K562 (cell line): ENCODE measurements around the gene ZBTB46. TPM values are rescaled to one million over a fixed set of nuclear protein-coding genes. Genes with fewer than 3 reads are reported as not detected.

Experiments
- ARID1B ChIP-seq: fragments of 450-650 bp; IDR thresholded peaks from 2 replicates; pipeline ENCODE4 v1.6.1; 2016; ENCODE audit warnings: antibody characterized with exemption, mild to moderate bottlenecking, inconsistent platforms
- CHD1 ChIP-seq: fragments of 200-600 bp; sonication (generic); IDR thresholded peaks from one replicate; pipeline ENCODE4 v1.6.1; 2012; ENCODE audit warnings: mild to moderate bottlenecking, moderate library complexity, low read length, inconsistent platforms
- CTCFL ChIP-seq: IDR thresholded peaks from 2 replicates; pipeline ENCODE4 v1.6.1; 2011; ENCODE audit warnings: borderline replicate concordance, low read depth, mild to moderate bottlenecking, moderate library complexity, low read length; ENCODE audit not compliant: insufficient read depth, poor library complexity, severe bottlenecking
- FOXA3 ChIP-seq, 2 experiments: fragments of 450-650 bp in 1 of 2; sonication (generic) in 1 of 2; formaldehyde crosslinking; IDR thresholded peaks in 1 of 2; conservative IDR thresholded peaks in 1 of 2; 2 replicates each; pipeline versions ENCODE4 v1.4.0 to v1.8.0; 2020 to 2022; ENCODE audit warnings: mild to moderate bottlenecking in 2 of 2, missing genetic modification reagents in 1 of 2
- MBD2 ChIP-seq: sonication (generic); IDR thresholded peaks from 2 replicates; pipeline ENCODE4 v1.6.1; 2016; ENCODE audit warnings: low read depth, borderline replicate concordance
- NR2C1 ChIP-seq, 2 experiments: fragments of 450-650 bp; IDR thresholded peaks; 2 replicates each; pipeline ENCODE4 v1.6.1; 2017; ENCODE audit warnings: mild to moderate bottlenecking in 2 of 2, antibody characterized with exemption in 1 of 2, inconsistent platforms in 1 of 2, missing compliant biosample characterization in 1 of 2, missing genetic modification characterization in 1 of 2
- NRF1 ChIP-seq, 2 experiments: fragments of 450-650 bp; IDR thresholded peaks in 1 of 2; conservative IDR thresholded peaks in 1 of 2; 2 replicates each; pipeline ENCODE4 v1.6.1; 2014; ENCODE audit warnings: mild to moderate bottlenecking in 2 of 2
- PHB ChIP-seq: fragments of 250-450 bp; sonication (Bioruptor Pico); IDR thresholded peaks from 2 replicates; pipeline ENCODE4 v1.5.0; 2021
- PML ChIP-seq: IDR thresholded peaks from 2 replicates; pipeline ENCODE4 v1.6.1; 2012; ENCODE audit warnings: low read length, inconsistent platforms
- POLR2G ChIP-seq: fragments of 200-400 bp; formaldehyde crosslinking; IDR thresholded peaks from 2 replicates; pipeline ENCODE4 v1.6.1; 2017; ENCODE audit warnings: low read depth, mild to moderate bottlenecking, antibody characterized with exemption, low read length, moderate library complexity
- TAF1 ChIP-seq: IDR thresholded peaks from 2 replicates; pipeline ENCODE4 v1.6.1; 2011; ENCODE audit warnings: mild to moderate bottlenecking, low read length, moderate library complexity; ENCODE audit not compliant: insufficient read depth, control insufficient read depth, severe bottlenecking; ENCODE audit errors: extremely low read depth
- TFAP4 ChIP-seq: sonication (generic); formaldehyde crosslinking; IDR thresholded peaks from 2 replicates; pipeline ENCODE4 v1.8.0; 2022; ENCODE audit warnings: missing genetic modification reagents, mild to moderate bottlenecking, moderate library complexity, borderline replicate concordance
- ZFPM2 ChIP-seq: fragments of 250-450 bp; sonication (Bioruptor Pico); IDR thresholded peaks from 2 replicates; pipeline ENCODE4 v1.5.1; 2022; ENCODE audit warnings: mild to moderate bottlenecking
- ZFX ChIP-seq: sonication (generic); formaldehyde crosslinking; IDR thresholded peaks from 2 replicates; pipeline ENCODE4 v1.8.0; 2022; ENCODE audit warnings: mild to moderate bottlenecking, missing genetic modification reagents, moderate library complexity
- ZNF174 ChIP-seq: fragments of 250-450 bp; sonication (Bioruptor Pico); IDR thresholded peaks from 2 replicates; pipeline ENCODE4 v1.4.0; 2020; ENCODE audit warnings: mild to moderate bottlenecking
- ZNF408 ChIP-seq: fragments of 250-450 bp; sonication (Bioruptor Pico); IDR thresholded peaks from 2 replicates; pipeline ENCODE4 v1.4.0; 2020; ENCODE audit warnings: low read depth, mild to moderate bottlenecking, moderate library complexity
- ZNF696 ChIP-seq: fragments of 250-450 bp; sonication (Bioruptor Pico); conservative IDR thresholded peaks from 2 replicates; pipeline ENCODE4 v1.4.0; 2020; ENCODE audit warnings: mild to moderate bottlenecking, moderate library complexity
- ZZZ3 ChIP-seq: fragments of 450-650 bp; IDR thresholded peaks from 2 replicates; pipeline ENCODE4 v1.6.1; 2016; ENCODE audit warnings: antibody characterized with exemption, mild to moderate bottlenecking, moderate library complexity
- polyA plus RNA-seq, 8 experiments: library from polyadenylated mRNA; depleted of rRNA in 4 of 8; stranded (reverse) in 5 of 8; unstranded in 3 of 8; fragments of >200 nt; fragmentation: Nextera tagmentation in 2 of 8; fragmentation: Illumina TruSeq in 1 of 8; extraction: Ambion mirVana in 2 of 8; extraction: Trizol in 1 of 8; gene quantifications; 2 replicates each; pipeline versions ENCODE4 v1.2.1 to v1.2.3, GENCODE V29; 2011 to 2014; ENCODE audit warnings: inconsistent platforms in 1 of 8, missing spikeins in 1 of 8
- total RNA-seq, 7 experiments: library from RNA; depleted of rRNA in 6 of 7; stranded (reverse); fragments of >200 nt in 6 of 7; fragmentation: Illumina TruSeq in 2 of 7; extraction: Trizol in 2 of 7; gene quantifications; 2 replicates each; pipeline versions ENCODE4 v1.2.1 to v1.2.3, GENCODE V29; 2011 to 2021; ENCODE audit warnings: low replicate concordance in 1 of 7
- TF ChIP-seq, protein P1 (sequence below): fragments of 250-450 bp; sonication (Bioruptor Pico); IDR thresholded peaks from 2 replicates; pipeline ENCODE4 v1.4.0; 2020; ENCODE audit warnings: mild to moderate bottlenecking, moderate library complexity
- TF ChIP-seq, protein P2 (sequence below): fragments of 450-650 bp; IDR thresholded peaks from 2 replicates; pipeline ENCODE4 v1.6.1; 2016; ENCODE audit warnings: mild to moderate bottlenecking

Gene ZBTB46
- total and polyA plus RNA-seq, 9 of the 15 experiments (the other 6 are each of a cell fraction or from before 2014, with no cell fraction given), result 0.29 to 4.1 (median 1.1) TPM

DNA sequence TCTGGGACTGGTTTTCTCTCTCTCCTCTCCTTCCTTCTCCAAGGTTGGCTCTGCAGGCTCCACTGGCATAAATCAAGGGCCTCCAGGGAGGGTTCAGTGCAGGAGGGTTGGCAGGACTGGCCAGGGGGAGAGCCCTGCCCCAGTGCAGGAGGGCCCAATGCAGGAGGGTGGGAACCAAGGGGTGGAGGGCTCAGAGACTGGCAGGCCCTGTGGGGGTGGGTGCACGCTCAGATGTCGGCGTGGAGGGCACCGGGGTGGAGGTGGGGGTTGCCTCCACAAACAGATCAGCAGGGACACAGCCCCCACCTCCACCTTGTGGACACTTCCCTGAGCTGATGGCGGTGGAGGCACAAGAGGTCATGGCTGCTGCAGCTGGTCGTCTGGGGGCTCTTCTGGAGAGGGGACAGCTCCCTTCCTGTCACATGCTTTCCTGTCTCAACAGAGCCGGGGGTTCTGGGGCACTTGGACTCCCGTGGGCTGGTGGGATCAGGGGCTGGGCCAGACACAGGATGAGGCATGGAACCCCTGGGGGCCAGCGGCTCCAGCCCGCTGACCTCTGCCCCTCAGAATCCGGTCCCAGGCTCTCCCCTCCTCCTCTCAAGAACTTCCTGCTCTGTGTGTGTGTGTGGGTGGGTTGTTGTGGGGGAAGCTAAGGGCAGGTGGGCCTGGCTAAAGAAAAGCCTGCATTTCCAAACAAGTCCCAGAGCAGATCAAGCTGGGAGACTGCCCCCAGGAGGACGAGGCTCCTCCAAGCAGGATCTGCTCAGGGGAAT is 27.5 kb upstream of the ZBTB46 start (continued):
- TF ChIP-seq ZNF696 (CRISPR knock-in tag) (no peak), NRF1 (conservative IDR thresholded peaks at IDR 0.05 in 1 of 2, IDR thresholded peaks at IDR 0.05 in 1 of 2) (0 out of 4 replicates have a peak, but pooled peaks of 1 of the 2 experiments have one; percentile 25), PML (no peak), ZZZ3 (no peak), PHB (CRISPR knock-in tag) (no peak), CHD1 (no peak), TFAP4 (CRISPR knock-in tag) (peak; percentile 68), ZNF408 (CRISPR knock-in tag) (no peak), FOXA3 (CRISPR knock-in tag; conservative IDR thresholded peaks at IDR 0.05 in 1 of 2, IDR thresholded peaks at IDR 0.05 in 1 of 2) (no peak), CTCFL (no peak), ZFX (no peak), ARID1B (0 out of 2 replicates have a peak, but pooled peaks have one; percentile 20), POLR2G (0 out of 2 replicates have a peak, but pooled peaks have one; percentile 62), MBD2 (peak; percentile 29; the same call in 1 of the 2 replicates), TAF1 (no peak), ZFPM2 (CRISPR knock-in tag) (no peak), NR2C1 (IDR thresholded peaks at IDR 0.05) (no peak; the same call in 1 of the 2 replicates), NR2C1 (tag; IDR thresholded peaks at IDR 0.05) (peak; percentile 61; the same call in 1 of the 2 replicates), ZNF174 (CRISPR knock-in tag) (no peak)
- TF ChIP-seq, protein P1, sequence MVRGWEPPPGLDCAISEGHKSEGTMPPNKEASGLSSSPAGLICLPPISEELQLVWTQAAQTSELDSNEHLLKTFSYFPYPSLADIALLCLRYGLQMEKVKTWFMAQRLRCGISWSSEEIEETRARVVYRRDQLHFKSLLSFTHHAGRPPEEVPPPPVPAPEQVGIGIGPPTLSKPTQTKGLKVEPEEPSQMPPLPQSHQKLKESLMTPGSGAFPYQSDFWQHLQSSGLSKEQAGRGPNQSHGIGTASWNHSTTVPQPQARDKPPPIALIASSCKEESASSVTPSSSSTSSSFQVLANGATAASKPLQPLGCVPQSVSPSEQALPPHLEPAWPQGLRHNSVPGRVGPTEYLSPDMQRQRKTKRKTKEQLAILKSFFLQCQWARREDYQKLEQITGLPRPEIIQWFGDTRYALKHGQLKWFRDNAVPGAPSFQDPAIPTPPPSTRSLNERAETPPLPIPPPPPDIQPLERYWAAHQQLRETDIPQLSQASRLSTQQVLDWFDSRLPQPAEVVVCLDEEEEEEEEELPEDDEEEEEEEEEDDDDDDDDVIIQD (CRISPR knock-in tag), result no peak
- TF ChIP-seq, protein P2, sequence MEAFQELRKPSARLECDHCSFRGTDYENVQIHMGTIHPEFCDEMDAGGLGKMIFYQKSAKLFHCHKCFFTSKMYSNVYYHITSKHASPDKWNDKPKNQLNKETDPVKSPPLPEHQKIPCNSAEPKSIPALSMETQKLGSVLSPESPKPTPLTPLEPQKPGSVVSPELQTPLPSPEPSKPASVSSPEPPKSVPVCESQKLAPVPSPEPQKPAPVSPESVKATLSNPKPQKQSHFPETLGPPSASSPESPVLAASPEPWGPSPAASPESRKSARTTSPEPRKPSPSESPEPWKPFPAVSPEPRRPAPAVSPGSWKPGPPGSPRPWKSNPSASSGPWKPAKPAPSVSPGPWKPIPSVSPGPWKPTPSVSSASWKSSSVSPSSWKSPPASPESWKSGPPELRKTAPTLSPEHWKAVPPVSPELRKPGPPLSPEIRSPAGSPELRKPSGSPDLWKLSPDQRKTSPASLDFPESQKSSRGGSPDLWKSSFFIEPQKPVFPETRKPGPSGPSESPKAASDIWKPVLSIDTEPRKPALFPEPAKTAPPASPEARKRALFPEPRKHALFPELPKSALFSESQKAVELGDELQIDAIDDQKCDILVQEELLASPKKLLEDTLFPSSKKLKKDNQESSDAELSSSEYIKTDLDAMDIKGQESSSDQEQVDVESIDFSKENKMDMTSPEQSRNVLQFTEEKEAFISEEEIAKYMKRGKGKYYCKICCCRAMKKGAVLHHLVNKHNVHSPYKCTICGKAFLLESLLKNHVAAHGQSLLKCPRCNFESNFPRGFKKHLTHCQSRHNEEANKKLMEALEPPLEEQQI, result no peak
